Inflammatory macrophage treated with lipopolysaccharide for 4 hours (primary cell): Measurements from ENCODE around the gene SLC49A3.
"Not testable (repeated sequence)": the region's sequence is repeated elsewhere in the genome, so short reads cannot be mapped to it uniquely, and the experiment has no call there.

Experiments
- DNase-seq: peaks from one replicate; pipeline ENCODE4 v3.0.0-alpha.2; 2020

The SLC49A3 gene

GRCh38 chr4:700587-701264, 11.8 kb upstream of the SLC49A3 start:
- DNase-seq, result no peak

- DNase-seq, result no peak
These were observed 11.0 kb upstream of the SLC49A3 start for GRCh38 chr4:699816-700580.

GRCh38 chr4:694341-694940, 5.5 kb upstream of the SLC49A3 start:
- not testable (repeated sequence) for DNase-seq

GRCh38 chr4:692771-693554, 4.0 kb upstream of the SLC49A3 start:
- no peak for DNase-seq

GRCh38 chr4:689723-690122, 772 bp upstream of the SLC49A3 start:
- DNase-seq, result no peak

- no peak for DNase-seq
These were observed 739 bp downstream of the SLC49A3 start for GRCh38 chr4:687971-688853.

GRCh38 chr4:687048-687970, 1.6 kb downstream of the SLC49A3 start:
- peak; percentile 96 for DNase-seq

- DNase-seq, result no peak
These were observed 2.4 kb downstream of the SLC49A3 start for GRCh38 chr4:686413-687040.

GRCh38 chr4:685679-686412, 3.1 kb downstream of the SLC49A3 start:
- DNase-seq, result no peak

- DNase-seq, result no peak
These were observed 4.2 kb downstream of the SLC49A3 start for GRCh38 chr4:684623-685327.

GRCh38 chr4:683982-684622, 4.8 kb downstream of the SLC49A3 start:
- peak; percentile 61 for DNase-seq

- DNase-seq, result no peak
These were observed 5.6 kb downstream of the SLC49A3 start for GRCh38 chr4:683247-683897.

GRCh38 chr4:682490-683172, 6.3 kb downstream of the SLC49A3 start:
- no peak for DNase-seq

- DNase-seq, result no peak
These were observed 7.1 kb downstream of the SLC49A3 start for GRCh38 chr4:681736-682451.

- DNase-seq, result peak; percentile 33
These were observed 7.9 kb downstream of the SLC49A3 start for GRCh38 chr4:680928-681645.

GRCh38 chr4:680551-680927, 8.4 kb downstream of the SLC49A3 start:
- peak; percentile 59 for DNase-seq
